Nephron (organoid): ENCODE results near the gene RHOB.

Source experiments
- H3K27ac Mint-ChIP-seq, 3 experiments: 2 replicates each; pipeline ENCODE4 v1.8.0; 2020; ENCODE audit warnings: mixed read lengths in 3 of 3, mild to moderate bottlenecking in 2 of 3, moderate library complexity in 1 of 3
- H3K27me3 Mint-ChIP-seq: 2 replicates; pipeline ENCODE4 v1.8.0; 2021; ENCODE audit warnings: low read depth, mild to moderate bottlenecking, moderate library complexity, mixed read lengths
- H3K36me3 Mint-ChIP-seq: 2 replicates; pipeline ENCODE4 v1.8.0; 2020; ENCODE audit warnings: low read depth, mixed read lengths
- H3K4me1 Mint-ChIP-seq: 2 replicates; pipeline ENCODE4 v1.8.0; 2020; ENCODE audit warnings: mixed read lengths
- H3K4me3 Mint-ChIP-seq, 3 experiments: 2 replicates each; pipeline ENCODE4 v1.8.0; 2020; ENCODE audit warnings: mild to moderate bottlenecking in 3 of 3, mixed read lengths in 3 of 3, moderate library complexity in 2 of 3
- H3K9me3 Mint-ChIP-seq: 2 replicates; pipeline ENCODE4 v1.8.0; 2020; ENCODE audit warnings: mixed read lengths
- TF ChIP-seq, protein P1 (sequence below), 3 experiments: fragments of 200-600 bp; sonication (generic); IDR thresholded peaks; one replicate each; pipeline ENCODE4 v1.5.0; 2021; ENCODE audit warnings: antibody characterized with exemption in 3 of 3; ENCODE audit not compliant: unreplicated experiment in 3 of 3

Gene RHOB

DNA sequence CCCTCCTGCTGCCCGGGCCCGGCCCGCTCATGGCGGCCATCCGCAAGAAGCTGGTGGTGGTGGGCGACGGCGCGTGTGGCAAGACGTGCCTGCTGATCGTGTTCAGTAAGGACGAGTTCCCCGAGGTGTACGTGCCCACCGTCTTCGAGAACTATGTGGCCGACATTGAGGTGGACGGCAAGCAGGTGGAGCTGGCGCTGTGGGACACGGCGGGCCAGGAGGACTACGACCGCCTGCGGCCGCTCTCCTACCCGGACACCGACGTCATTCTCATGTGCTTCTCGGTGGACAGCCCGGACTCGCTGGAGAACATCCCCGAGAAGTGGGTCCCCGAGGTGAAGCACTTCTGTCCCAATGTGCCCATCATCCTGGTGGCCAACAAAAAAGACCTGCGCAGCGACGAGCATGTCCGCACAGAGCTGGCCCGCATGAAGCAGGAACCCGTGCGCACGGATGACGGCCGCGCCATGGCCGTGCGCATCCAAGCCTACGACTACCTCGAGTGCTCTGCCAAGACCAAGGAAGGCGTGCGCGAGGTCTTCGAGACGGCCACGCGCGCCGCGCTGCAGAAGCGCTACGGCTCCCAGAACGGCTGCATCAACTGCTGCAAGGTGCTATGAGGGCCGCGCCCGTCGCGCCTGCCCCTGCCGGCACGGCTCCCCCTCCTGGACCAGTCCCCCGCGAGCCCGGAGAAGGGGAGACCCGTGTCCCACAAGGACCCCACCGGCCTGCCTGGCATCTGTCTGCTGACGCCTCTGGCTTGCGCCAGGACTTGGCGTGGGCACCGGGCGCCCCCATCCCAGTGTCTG is 767 bp downstream of the RHOB start:
- TF ChIP-seq, protein P1, sequence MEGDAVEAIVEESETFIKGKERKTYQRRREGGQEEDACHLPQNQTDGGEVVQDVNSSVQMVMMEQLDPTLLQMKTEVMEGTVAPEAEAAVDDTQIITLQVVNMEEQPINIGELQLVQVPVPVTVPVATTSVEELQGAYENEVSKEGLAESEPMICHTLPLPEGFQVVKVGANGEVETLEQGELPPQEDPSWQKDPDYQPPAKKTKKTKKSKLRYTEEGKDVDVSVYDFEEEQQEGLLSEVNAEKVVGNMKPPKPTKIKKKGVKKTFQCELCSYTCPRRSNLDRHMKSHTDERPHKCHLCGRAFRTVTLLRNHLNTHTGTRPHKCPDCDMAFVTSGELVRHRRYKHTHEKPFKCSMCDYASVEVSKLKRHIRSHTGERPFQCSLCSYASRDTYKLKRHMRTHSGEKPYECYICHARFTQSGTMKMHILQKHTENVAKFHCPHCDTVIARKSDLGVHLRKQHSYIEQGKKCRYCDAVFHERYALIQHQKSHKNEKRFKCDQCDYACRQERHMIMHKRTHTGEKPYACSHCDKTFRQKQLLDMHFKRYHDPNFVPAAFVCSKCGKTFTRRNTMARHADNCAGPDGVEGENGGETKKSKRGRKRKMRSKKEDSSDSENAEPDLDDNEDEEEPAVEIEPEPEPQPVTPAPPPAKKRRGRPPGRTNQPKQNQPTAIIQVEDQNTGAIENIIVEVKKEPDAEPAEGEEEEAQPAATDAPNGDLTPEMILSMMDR (IDR thresholded peaks at IDR 0.05; ENCODE audit: unreplicated experiment in 3 of 3), result no peak
- peaks cover 11% of the 10 kb centered on the region for H3K36me3 Mint-ChIP-seq
- peaks cover 53% of the 10 kb centered on the region for H3K4me1 Mint-ChIP-seq
- H3K27ac Mint-ChIP-seq, result peak overlapping the region; percentile 83 to 97 (median 92)
- H3K4me3 Mint-ChIP-seq, result peak overlapping the region; percentile 91 to 98 (median 94)
- no peaks in the 10 kb centered on the region for H3K9me3 Mint-ChIP-seq
- H3K27me3 Mint-ChIP-seq, result peaks cover 6% of the 10 kb centered on the region

DNA sequence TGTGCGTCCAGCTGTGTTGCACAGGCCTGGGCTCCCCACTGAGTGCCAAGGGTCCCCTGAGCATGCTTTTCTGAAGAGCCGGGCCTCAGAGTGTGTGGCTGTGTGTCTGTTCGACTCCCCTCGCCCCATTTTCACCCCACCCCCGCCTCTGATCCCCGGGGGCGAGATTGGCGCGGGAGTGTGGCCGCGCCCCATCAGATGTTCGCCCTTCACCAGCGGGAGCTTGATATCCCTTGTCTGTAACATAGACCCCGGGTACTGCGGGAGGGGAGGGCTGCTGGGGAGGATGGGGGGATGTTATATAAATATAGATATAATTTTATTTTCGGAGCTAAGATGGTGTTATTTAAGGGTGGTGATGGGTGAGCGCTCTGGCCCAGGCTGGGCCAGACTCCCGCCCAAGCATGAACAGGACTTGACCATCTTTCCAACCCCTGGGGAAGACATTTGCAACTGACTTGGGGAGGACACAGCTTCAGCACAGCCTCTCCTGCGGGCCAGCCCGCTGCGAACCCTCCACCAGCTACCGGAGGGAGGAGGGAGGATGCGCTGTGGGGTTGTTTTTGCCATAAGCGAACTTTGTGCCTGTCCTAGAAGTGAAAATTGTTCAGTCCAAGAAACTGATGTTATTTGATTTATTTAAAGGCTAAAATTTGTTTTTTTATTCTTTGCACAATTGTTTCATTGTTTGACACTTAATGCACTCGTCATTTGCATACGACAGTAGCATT is 1.5 kb downstream of the RHOB start:
- Mint-ChIP-seq H3K27me3 (peaks cover 13% of the 10 kb centered on the region), H3K36me3 (peaks cover 11% of the 10 kb centered on the region), H3K27ac (peak overlapping the region; percentile 72 to 97 (median 92)), H3K9me3 (no peaks in the 10 kb centered on the region), H3K4me1 (peaks cover 51% of the 10 kb centered on the region), H3K4me3 (peak overlapping the region; percentile 91 to 98 (median 94))
- TF ChIP-seq, protein P1 (IDR thresholded peaks at IDR 0.05; ENCODE audit: unreplicated experiment in 3 of 3), result no peak

DNA sequence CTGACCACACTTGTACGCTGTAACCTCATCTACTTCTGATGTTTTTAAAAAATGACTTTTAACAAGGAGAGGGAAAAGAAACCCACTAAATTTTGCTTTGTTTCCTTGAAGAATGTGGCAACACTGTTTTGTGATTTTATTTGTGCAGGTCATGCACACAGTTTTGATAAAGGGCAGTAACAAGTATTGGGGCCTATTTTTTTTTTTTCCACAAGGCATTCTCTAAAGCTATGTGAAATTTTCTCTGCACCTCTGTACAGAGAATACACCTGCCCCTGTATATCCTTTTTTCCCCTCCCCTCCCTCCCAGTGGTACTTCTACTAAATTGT is 2.1 kb downstream of the RHOB start:
- Mint-ChIP-seq H3K36me3 (peaks cover 11% of the 10 kb centered on the region), H3K4me1 (peaks cover 46% of the 10 kb centered on the region), H3K27ac (peak overlapping the region; percentile 72 to 92 (median 81)), H3K9me3 (no peaks in the 10 kb centered on the region), H3K27me3 (peaks cover 9% of the 10 kb centered on the region), H3K4me3 (peak overlapping the region; percentile 91 to 98 (median 94))
- TF ChIP-seq, protein P1 (IDR thresholded peaks at IDR 0.05; ENCODE audit: unreplicated experiment in 3 of 3), result no peak

DNA sequence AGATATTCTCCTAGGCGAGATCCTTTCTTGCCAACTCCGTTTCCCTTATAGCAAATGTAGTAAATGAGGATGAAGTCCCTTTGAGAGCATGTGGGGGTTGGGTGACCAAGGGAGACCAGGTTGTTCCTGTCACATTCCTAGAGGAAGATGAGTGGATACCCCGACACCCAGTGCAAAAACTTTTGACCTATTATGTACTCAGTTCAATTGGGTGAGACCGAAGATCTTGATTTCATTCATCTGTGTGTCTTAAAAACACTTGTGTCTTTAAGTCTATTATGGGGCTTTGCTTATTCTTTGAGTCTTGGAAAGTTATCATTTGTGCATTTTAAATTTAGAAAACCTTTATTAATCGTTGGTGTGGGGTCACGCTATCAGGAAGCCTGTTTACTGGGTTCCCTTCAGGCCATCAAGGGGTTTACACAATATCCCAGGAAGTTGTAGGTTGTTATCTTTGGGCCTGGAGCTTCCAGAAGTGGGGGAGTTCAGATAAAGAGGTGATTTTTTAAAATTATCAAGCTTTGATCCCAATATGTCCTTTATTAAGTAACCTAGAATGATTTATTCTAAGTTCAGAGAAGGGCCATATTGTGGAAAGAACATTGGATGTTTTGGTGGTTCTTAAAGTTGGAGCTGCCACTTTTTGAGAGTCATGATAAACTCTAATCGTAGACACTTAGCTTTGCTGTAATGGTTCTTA is 2.8 kb downstream of the RHOB start:
- TF ChIP-seq, protein P1 (IDR thresholded peaks at IDR 0.05; ENCODE audit: unreplicated experiment in 3 of 3), result no peak
- Mint-ChIP-seq H3K27me3 (peaks cover 9% of the 10 kb centered on the region), H3K9me3 (no peaks in the 10 kb centered on the region), H3K4me1 (peaks cover 38% of the 10 kb centered on the region), H3K27ac (peak overlapping the region; percentile 72 to 83 (median 77)), H3K4me3 (peak overlapping the region; percentile 91 to 98 (median 94)), H3K36me3 (peaks cover 11% of the 10 kb centered on the region)

DNA sequence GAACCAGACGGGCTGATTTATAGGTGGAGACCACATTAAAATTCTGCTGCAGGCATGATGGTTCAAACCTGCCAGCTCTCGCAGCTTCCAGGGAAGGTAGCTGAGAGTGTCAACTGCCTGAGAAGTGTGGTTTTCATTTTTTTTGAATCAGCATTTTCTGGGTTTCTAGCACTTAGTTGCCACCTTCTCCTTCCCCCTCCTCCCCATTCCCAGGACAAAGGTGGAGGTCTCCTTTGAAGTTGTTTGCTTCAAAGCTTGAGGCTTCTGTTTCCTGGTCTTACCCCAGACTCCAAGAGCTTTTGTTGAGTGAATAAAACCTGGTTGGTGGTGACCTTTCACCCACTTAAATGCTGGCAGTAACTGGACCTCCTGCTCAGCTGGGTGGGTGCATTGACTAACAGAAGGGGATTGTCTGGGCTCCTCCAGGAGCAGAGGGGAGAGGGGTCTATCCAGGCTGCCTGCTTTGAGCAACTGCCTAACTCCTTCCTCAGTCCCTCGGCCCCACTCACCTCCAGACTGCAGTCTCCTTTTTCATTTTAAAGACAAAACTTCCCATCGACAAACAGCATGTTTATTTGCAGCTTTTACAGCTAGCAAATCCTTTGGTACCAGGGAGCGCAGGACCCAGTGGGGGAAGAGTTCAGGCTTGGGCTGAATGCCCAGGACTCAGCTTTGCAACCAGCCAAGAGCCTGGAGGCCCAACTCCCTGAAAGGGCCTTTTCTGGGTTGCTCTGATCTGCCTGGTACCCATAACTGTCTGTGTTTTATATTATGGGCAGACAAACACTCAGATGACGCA is 3.5 kb downstream of the RHOB start:
- TF ChIP-seq, protein P1 (IDR thresholded peaks at IDR 0.05; ENCODE audit: unreplicated experiment in 3 of 3), result no peak
- Mint-ChIP-seq H3K4me3 (peak overlapping the region; percentile 91 to 98 (median 94)), H3K9me3 (no peaks in the 10 kb centered on the region), H3K27me3 (peaks cover 15% of the 10 kb centered on the region), H3K4me1 (peaks cover 38% of the 10 kb centered on the region), H3K27ac (peak overlapping the region; percentile 72 to 83 (median 77)), H3K36me3 (peaks cover 11% of the 10 kb centered on the region)
